HG03565 (cell line): ENCODE results near the gene EHD4.

Source experiments
- ATAC-seq: cut with Tn5 transposase; IDR thresholded peaks from one replicate; pipeline ENCODE4 v1.9.1; 2021; ENCODE audit warnings: mild to moderate bottlenecking, moderate library complexity; ENCODE audit not compliant: unreplicated experiment

Gene EHD4

DNA sequence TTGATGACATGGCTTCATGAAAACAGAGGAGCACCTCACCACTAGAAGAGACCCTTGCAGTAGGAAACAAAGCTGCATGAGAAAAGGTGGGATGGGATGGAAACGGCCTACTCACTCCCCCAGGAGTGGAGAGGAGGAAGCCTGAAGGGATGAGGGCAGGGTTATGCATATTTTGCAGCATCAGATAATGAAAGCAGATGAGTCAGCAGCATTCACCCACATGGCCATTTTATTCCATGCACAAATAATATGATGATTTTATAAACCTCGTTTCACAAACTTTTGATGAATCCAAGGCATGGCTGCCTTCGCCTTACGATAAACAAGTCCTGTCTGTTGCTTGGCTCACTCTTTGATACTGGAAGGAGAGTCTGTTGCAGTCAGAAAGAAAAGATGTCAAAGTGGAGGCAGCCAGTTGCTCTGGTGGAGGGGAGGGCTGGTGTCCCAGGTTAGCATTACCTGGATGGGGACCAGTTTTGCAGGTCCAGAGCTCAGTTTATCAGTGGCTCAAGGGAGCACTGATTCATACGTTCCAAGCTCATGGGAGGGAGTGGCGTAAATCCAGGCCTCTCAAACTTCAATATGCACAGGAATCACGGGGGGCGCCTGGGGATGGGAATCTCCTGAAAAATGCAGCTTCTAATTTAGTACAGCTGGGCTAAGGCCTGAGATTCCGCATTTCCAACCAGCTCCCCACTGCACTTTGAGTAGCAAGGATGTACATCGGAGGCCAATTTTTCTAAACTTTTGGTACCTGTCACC lies 9.2 kb upstream of the EHD4 start:
- no peak for ATAC-seq

DNA sequence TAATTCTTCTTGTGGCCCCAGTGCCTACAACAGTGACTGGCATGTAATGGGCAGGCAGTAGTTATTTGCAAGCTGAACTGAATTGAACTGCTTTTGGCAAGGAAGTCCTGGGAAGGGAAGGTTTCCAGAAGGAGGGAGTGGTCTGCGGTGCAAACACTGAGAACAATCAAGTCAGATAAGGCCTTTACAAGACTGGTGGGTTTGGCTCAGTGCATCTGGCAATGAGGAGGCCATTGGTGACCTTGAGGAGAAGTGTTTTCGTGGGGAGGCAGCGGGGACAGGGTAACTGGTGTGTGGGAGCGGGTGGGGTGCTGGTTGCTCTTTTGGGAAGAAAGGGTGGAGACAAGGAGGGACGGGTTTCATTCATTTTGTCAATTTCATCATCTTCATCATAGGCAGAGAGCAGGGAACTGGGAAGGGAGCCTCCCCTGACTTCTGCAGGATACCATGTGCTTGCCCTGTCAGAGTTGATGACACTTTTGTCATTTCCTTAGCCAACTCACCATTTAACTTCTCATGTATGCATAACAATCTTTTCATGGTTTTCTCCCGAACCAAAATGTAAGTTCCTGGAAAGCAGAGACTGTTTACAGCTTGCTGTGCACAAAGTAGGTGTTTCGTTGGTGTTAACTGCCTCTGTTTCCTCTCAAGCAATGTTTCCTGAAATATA lies 8.4 kb upstream of the EHD4 start:
- no peak for ATAC-seq

DNA sequence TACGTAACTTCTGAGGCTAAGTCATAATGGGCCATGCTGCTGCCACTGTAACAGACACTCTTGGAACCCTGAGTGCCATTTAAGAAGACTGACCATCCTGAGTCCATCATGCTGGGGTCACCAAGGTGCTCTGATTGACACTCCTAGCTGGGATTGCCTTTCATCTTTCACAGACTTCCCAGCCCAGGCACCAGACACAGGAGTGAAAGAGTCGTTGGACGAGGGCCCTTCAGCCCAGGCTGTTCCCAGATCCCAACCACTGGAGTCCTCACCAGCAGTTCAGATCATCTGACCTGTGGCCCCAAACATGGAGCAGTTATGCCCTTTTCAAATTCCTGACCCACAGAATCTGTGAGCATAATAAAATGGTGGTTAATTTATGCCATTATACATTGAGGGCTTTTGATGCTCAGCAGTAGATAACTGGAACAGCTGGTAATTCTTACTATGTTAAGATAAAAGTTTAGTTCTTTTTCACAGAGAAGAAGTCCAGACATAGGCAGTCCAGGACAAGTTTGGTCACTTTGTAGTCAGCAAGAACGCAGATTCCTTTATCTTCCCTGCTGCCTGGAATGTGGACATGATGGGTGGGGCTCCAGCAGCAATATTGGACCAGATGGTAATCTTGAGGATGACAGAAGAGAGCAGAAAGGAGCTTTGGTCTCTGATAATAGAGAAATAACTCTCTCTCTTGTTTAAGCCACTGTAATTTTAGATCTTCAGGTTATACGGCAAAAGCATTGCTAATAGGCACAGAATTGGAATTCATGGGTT lies 7.3 kb upstream of the EHD4 start:
- no peak for ATAC-seq

DNA sequence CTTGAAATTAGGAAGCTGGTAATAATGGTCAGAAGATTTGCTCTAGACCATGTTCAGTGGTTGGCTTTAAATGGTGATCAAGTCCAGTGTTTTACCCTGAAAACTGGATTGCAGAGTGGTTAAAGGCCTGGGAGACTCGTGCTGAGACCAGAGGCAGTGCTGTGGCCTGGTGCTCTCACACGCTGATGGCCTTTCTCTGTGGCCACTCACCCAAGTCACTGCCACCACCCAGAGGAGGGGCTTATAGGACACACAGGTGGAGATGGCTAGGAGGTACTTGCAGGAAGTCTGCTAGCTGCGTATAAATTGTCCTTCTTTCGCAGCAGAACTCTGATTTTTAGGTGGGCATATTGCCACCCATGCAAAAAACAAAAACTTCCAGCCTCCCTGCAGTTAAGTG lies 6.2 kb upstream of the EHD4 start:
- ATAC-seq = no peak

DNA sequence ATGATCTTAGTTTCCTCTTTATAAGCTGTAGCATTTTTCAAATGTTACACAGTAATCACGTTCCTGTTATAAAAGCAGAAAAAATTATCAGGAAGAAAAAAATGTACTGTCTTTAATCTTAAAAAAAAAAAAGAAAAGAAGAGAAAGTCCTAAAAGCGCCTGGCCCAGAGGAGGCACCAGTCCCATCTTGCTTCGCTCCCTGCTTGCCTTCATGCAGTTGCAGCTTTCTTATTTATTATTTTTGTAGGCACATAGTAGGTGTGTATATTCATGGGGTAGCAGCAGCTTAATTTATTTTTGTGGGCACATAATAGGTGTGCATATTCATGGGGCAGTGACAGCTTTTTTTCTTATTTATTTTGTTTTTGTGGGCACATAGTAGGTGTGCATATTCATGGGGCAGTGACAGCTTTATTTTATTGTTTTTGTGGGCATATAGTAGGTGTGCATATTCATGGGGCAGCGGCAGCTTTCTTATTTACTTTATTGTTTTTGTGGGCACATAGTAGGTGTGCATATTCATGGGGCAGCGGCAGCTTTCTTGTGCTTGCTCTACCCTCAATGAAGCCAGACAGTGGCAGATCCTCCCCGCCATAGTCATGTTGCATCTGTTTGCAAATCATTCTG lies 5.5 kb upstream of the EHD4 start:
- no peak for ATAC-seq

DNA sequence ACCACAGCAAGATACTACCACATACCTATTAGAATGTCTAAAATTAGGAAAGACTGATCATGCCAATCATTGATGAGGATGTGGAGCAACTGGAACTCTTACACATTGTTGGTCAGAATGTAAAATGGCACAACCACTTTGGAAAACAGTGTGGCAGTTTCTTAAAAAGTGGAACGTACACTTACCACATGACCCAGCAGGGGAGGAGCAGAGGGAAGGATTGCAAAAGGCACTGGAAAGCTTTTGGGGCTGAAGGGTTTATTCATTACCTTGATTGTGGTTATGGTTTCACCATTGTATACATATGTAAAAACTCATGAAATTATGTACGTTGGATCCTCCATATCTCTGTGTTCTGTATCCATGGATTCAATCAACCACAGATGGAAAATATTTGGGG lies 3.3 kb upstream of the EHD4 start:
- ATAC-seq = no peak

DNA sequence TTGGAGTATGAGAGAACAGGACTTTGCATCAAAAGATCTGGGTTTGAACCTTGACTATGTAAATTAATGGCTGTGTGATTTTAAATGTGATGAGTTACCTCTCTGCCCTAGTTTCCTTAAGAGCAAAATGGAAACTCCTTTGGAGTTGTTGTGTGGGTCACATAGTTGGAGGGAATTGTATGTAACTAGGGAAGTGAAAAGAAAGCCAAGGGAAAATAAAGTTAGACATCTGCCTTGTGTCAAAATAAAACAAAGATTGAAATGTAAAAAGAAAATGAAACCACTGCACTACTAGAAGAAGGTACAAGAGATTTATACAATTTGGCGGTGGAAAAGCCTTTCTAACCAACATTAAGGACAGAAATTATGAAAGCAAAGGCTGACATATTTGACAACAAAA lies 1.7 kb upstream of the EHD4 start:
- ATAC-seq = no peak

DNA sequence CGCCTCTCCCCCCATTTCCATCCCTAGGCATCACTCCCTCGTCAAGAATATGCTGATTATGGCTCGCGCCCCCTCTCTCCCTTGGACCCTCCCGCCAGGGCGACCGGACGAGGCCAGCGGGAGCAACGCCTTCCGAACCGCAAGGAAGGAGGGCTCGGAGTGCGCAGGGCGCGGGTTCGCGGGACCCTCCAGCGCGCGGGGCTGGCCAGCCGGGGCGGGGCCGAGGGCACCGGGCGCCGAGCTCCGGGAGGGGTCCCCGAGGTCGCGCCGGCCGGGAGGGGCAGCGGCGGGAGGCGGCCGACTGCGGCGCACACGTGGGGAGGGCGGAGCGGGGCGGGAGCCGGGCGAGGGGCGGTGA lies 483 bp downstream of the EHD4 start:
- ATAC-seq = no peak

DNA sequence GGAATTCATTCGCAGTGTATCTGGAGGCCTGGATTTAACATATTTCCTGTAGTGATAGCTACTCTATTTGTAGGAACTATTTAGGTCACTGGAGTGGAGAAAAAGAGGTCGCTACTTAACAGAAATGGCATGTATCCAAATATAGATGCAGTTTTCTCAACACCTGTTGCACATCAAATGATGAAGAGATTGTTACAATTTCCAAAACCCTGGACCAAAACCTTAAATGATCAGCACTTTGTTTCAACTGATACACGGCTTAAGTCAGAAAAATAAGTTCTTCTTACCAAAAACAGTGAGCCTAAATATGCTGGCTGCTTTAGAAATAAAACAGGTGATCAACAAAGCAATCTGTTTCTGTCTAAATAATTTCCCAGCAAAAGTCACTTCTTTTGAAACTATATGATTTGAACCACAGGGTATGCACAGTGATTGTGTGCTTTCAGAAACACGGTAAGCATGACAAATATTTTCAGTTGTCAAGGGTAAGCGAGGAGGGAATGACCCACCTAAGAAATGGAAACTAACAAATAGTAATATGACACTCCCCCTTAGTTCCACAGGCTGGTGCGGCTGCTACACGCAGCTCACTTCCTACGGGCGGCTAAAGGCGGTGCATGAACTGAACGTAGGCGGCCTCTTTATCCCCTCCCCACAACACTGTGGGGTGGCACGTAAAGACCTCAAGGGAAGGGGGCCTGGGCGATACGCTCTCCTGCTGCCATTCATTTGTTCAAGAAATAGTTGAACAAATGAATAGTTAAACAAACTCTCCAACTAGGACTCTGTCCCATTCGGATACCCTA lies 1.1 kb downstream of the EHD4 start:
- ATAC-seq = peak; percentile 30

DNA sequence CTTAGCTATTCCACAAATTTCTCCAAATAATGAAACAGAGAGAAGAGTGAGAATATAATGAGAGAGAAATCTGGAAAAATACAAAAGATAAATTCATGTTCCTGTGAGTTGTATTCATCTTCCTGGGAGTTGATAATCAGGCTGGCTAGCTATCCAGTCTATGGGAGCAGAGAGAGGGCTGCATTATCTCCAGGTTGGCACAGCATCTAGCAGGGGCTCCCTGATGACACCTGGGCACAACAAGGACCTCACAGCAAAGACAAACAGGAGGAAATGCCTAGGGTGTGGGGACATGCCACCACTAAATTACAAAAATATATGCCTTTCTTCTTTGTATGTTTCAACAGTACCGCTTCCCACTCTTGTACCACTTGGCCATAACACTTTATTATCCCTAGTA lies 1.9 kb downstream of the EHD4 start:
- no peak for ATAC-seq

DNA sequence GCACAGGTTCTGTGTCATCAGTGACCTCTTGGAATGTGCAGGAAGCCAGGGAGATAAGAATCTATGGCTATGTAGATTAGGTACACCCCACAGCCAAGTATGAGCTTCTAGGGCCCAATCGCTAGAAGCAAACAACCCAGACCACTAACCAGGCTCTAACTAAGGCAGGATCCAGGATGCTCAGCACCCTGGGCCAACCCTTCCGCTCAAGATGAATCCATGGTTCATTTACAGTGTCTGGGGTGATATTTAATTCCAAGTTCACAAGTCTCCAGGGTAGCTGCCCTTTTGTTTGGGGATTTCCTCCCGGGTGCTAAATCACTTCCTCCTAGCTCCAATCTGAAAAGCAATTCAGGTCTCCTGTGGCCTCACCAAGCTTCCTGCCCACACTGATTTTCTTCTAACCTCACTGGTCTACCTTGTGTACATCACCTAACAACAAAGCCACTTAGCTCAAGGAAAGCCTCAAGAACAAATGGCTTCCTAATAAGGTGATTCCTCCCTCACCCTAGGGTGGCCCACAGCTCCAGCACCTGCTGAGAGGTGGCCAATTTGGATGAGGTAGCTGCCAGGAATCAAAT lies 2.4 kb downstream of the EHD4 start:
- no peak for ATAC-seq

DNA sequence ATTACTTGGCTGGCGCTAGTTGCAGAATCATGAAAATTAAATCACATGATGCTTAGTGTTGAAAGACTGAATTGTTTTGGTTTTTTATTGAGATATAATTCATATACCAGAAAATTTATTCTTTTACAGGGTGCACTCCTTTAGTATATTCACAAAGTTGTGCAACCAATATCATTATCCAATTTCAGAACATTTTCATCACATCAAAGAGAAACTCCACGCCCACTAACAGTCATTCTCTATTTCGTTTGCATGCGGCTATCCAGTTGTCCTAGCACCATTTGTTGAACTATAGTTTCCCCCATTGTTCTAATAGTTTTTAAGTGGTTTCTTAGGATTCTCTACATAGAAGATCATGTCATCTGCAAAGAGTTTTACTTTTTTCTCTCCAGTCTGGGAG lies 3.7 kb downstream of the EHD4 start:
- no peak for ATAC-seq

DNA sequence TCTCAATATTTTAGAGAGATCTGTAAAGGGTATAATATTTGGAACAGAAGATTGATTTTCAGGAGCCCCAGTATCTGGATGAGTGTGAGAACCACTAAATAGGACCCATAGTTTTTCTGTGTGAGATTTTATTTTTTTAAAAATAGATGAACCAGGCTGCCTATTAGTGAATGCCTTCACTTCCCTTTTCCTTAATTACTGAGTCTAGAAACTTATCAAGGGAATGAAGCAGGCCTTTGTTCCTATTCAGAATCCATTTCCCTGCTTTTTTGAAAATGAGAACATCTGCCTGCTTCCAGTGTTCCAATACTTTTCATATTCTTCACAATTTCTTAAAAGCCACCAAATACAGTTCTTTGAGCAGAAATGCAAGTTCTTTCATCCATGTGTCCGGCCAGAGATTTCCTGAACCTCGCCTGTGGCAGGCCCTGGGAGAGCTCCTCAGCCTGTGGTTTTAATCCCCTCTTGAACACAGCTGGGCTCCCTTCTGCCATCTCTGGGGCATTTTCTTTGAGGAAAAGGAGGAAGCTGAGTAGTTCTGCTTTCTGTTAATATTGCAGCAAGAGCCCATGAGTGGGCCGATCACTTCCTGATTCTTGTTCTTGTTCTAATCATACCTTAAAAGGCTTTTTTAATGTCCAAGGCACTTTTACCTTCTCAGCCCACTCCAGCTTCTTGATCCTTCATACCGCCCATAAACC lies 4.7 kb downstream of the EHD4 start:
- ATAC-seq = no peak

DNA sequence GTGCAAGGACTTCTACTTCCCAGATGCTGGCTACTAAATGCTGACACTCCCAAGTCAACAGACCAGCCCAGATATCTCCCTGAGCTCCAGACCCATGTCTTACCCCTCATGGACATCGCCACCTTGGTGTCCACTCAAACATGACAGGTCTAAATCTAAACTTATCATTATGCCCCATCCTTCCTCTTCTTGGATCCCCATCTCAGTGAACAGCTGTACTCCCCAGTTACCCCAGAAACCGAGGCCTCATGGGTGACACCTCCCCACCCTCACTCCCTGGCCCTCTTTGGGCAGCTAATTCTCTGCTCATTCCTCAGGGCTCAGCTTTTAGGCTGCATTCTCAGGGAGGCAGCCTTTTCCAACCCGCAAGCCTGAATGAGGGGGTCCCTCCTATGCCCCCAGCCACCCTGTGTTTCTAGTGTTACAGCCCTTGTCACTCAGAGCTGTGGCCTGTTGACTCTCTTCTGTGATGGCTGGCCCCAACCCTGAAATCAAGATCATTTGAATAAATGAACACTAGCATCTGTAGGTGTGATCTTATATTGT lies 5.4 kb downstream of the EHD4 start:
- ATAC-seq = no peak

DNA sequence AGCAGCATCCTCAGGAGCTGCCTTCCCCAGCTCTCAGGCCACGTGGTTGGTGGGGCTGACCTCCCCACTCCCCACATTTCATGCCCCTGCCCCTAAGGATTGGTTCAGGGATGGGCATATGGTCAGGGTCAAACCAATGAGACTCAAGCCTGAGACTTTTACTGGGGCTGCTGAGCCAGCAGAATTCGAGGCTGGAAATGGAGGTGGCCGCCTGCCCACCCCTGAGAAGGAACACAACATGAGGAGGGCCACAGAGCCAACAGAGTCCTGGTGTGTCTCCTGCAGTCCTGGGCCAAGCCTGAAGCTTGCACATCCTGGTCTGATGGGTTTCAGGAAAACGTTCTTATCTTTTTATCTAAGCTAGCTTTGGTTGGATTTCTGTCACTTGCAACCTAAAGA lies 5.9 kb downstream of the EHD4 start:
- ATAC-seq = no peak

DNA sequence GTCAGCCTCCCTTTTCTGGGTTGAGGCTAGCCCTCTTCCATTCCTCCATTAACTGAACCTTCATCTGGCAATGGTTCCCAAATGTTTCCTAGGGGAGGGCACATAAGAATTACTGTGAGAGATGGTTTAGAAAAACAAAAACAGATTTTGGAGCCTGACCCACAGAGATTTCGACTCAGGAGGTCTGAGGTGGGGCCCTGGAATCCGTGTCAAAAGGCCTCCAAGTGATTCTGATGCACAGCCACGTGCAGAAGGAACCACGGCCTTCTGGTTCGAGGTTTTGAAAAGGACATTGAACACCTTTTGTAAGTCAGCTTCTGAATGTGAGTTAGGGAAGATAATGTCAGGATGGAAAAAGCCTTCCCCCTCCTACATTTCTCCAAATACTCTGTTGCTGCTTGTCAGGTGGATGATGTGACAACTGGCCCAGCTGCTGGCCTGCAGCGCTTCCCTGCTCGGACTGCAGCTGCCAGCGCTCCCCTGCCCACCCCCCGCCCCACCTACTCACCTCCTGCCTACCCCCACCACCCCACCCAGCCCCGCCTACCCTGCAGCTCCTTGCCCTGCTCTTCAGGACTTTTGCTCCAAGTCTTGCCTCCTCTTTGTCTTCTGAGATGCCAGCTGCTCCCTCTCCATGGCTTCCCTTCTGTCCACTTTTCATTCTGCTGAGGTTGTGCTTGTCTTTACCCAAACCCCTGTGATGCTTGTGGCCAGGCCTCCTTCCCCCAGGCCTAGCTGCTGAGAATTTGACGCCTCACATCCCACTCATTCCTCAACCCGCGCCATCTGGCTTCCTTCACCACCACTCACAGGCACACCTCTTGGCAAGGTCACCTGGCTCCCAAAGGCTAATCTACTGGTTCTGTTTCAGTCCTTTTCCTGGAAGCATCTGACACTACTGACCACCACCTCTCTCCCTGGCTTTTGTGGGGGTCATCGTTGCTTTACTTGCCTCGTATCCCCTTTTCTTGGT lies 6.6 kb downstream of the EHD4 start:
- no peak for ATAC-seq

DNA sequence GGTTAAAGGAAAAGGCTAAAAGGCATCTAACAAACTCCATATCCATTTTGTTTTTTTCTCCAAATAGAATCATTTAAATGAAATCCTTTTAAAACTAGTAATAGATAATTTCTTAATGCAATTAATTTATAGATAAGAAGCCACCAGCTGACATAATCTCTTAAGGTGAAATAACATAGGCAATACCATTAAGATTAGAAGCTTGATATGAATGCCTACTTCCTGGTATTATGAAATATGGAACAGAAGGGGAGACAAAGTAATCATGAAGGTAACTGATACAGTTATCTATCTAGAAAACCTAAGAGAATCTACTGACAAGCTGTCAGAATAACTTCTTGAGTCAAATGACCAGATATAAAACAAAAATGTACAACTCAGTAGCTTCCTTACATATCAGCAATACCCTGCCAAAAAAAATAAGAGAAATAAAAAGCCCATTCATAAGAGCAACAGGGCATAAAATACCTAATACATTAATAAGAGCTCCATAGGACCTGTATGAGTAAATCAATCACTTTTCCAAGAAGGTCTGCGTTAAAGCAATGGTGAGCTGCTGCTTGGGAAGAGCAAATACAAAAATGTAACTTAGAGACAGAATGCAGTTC lies 10.7 kb downstream of the EHD4 start:
- ATAC-seq = no peak

DNA sequence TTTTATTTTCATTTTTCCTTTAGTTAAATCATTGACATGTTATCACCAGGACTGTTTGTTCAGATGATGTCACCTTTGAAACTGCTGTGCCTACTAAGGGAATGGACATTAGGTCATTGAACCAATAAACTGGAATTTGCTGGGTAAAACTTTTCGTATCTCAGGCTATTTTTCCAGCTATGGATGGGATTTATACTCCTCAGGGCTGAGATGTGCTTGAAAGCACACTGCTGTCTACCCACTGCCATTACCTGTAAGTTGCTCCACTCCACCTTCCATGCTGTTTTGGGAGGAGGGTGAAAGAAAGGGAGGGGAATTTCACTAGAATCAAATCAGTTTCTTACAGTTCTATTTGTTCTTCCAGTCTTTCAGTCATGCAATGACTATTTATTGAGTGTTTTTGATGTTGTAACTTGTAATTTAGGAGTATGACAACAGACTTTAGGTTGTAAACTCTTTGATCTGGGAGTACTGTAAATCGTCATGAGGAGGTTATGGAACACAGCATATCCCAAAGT lies 11.3 kb downstream of the EHD4 start:
- ATAC-seq = no peak
